ENCODE results near the gene ALLC. TPM values are rescaled to one million over a fixed set of nuclear protein-coding genes. Genes with fewer than 3 reads are reported as not detected.

Gene ALLC
- total and polyA plus RNA-seq, 3 donors from 2014 or later, result 8.1 to 35.1 (median 18.5) TPM

DNA sequence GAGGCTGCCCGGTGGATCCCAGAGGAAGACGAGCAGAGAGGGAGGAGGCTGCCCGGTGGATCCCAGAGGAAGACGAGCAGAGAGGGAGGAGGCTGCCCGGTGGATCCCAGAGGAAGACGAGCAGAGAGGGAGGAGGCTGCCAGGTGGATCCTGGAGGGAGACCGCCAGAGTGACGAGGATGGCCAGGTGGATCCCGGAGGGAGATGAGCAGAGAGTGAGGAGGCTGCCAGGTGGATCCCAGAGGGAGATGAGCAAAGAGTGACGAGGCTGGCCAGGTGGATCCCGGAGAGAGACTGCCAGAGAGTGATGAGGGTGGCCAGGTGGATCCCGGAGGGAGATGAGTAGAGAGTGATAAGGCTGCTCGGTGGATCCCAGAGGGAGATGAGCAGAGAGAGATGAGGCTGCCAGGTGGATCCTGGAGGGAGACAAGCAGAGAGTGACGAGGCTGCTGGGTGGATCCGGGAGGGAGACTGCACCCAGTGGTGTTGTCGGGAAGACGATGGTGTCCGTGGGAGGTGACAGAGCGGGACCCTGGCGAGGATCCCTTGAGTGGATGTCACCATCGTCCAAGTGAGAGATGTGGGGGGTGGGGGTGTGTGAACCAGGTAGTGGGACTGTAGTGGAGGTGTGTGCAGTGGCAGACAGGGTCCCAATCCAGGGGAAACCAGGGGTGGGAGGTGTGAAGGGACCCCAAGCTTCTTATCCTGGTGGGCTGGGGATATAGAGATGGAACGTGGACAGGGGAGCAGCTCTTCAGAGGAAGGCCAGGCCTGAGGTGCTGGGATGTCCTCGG is 67.7 kb downstream of the ALLC start:
- Histone ChIP-seq H3K27ac (no peak overlapping the region), H3K4me1 (no peaks in the 10 kb centered on the region), H3K9me3 (no peaks in the 10 kb centered on the region), H3K4me3 (no peak overlapping the region), H3K36me3 (ENCODE audit: low read depth, missing control alignments) (no peaks in the 10 kb centered on the region), H3K27me3 (no peaks in the 10 kb centered on the region)
- intact Hi-C loops (cut with DNase I; ENCODE audit: low total_unique reads), result no loop called here
- WGBS, 2 donors, result 77 to 83% methylated on average over 23 of the region's 23 CpGs
- no peak for DNase-seq
- TF ChIP-seq POLR2A (IDR thresholded peaks at IDR 0.05), result no peak
- TF ChIP-seq, protein P1, sequence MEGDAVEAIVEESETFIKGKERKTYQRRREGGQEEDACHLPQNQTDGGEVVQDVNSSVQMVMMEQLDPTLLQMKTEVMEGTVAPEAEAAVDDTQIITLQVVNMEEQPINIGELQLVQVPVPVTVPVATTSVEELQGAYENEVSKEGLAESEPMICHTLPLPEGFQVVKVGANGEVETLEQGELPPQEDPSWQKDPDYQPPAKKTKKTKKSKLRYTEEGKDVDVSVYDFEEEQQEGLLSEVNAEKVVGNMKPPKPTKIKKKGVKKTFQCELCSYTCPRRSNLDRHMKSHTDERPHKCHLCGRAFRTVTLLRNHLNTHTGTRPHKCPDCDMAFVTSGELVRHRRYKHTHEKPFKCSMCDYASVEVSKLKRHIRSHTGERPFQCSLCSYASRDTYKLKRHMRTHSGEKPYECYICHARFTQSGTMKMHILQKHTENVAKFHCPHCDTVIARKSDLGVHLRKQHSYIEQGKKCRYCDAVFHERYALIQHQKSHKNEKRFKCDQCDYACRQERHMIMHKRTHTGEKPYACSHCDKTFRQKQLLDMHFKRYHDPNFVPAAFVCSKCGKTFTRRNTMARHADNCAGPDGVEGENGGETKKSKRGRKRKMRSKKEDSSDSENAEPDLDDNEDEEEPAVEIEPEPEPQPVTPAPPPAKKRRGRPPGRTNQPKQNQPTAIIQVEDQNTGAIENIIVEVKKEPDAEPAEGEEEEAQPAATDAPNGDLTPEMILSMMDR (IDR thresholded peaks at IDR 0.05), result no peak

DNA sequence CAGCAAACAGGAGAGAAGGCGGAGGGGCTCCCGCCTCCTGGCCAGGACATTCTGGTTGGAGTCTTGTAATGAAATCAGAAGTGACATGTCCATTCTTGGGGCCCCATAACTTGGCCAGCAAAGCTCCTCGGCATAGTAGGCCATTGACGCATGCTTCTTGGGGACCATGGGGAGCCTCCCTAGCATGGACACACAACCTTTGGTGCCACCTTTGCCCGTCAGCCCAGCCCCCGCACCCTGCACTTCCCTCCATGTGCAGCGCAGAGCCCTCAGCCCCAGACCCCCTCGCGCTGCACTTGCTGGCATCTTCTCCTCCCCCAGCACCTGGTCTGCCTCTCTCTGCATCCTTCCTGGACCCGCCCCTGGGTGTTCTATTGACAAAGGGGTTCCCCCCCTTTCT is 68.5 kb downstream of the ALLC start:
- Histone ChIP-seq H3K36me3 (ENCODE audit: low read depth, missing control alignments) (no peaks in the 10 kb centered on the region), H3K4me3 (no peak overlapping the region), H3K4me1 (no peaks in the 10 kb centered on the region), H3K27ac (no peak overlapping the region), H3K9me3 (no peaks in the 10 kb centered on the region), H3K27me3 (no peaks in the 10 kb centered on the region)
- DNase-seq, result no peak
- 91 to 93% methylated on average over 10 of the region's 10 CpGs for WGBS, 2 donors
- intact Hi-C loops (cut with DNase I; ENCODE audit: low total_unique reads), result no loop called here
- no peak for TF ChIP-seq POLR2A (IDR thresholded peaks at IDR 0.05)
- TF ChIP-seq, protein P1 (IDR thresholded peaks at IDR 0.05), result no peak

DNA sequence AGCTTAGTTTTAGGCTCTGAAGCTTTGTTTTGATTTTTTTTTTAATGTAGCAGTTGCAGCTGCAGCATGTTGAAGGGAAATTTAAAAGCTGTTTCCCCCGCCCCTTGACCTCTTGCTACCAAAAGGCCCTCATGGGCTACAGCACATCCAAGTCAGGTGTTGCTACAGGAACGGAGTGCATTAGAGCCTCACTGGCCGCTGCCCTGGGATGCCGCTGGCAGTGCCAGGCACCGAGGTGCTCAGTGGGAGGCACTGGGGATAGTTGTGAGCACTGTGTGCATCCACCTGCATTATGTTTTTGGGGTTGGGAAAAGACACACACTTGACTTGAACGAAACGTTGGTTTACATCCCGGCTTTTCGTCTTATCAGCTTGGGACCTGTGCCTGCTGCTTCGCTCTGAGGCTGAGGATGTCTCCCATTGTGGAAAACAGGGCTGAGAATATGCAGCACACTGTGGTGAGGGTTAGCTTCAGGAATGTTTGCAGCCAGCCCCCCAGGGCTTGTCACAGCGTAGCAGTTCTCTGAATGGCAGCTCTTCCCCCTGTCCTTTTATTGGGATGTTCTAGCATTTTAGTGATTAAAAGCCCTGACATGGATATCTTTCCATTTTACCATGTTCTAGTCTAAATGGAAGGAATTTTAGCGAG is 69.5 kb downstream of the ALLC start:
- 47 to 62% methylated on average over 10 to 12 of the region's 12 CpGs for WGBS, 2 donors
- Histone ChIP-seq H3K36me3 (ENCODE audit: low read depth, missing control alignments) (no peaks in the 10 kb centered on the region), H3K9me3 (no peaks in the 10 kb centered on the region), H3K27ac (peak overlapping the region in 1 of 2 donors; percentile 54), H3K27me3 (no peaks in the 10 kb centered on the region), H3K4me1 (no peaks in the 10 kb centered on the region), H3K4me3 (no peak overlapping the region)
- intact Hi-C loops (cut with DNase I; ENCODE audit: low total_unique reads), result no loop called here
- no peak for TF ChIP-seq POLR2A (IDR thresholded peaks at IDR 0.05)
- TF ChIP-seq, protein P1 (IDR thresholded peaks at IDR 0.05), result no peak
- no peak for DNase-seq

DNA sequence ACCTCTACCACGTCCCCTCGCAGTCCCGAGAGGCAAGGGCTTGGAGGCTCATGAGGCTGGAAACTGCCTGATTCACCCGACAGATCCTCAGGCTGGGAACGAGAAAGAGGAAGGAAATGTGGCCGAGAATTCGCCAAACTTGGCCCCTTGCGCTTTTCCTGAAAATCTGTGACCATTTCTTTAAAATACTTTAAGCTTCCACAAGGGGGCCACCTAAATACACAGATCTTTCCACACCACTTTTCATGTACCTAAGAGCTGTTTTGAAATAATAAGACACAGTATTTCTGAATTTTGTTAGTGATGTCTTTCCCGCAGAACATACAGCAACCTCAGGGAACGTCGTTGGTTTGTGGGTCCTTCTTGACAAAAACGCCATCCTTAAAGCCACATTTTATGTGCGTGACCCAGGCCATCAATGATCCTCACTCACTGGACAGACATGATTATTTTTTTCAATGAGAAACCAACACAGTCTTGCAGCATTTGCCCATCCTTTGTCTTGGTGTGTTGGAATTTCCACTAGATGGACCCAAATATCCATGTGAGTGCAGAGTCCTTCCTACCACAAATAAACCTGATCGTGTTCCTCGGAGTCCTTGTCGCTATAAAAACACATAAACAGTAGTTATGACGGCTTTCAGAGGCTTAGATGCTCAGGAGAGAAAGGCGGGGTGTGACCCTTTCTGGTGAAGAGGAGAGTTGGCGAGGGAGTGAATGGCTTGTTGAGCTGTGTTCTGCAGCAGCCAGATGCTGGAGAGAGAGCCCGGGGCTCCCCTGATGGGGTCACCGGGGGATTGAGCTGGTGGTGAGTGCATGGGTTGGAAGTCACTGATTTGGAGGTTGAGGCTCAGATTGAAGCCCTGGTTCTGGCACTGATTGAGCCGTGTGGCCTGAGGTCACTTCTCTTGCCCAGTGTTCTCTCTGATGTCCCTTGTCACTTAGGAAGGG is 70.4 kb downstream of the ALLC start:
- H3K27ac ChIP-seq, result peak overlapping the region in 1 of 2 donors; percentile 54
- no peaks in the 10 kb centered on the region for H3K4me1 ChIP-seq
- peak; percentile 34 for DNase-seq
- intact Hi-C loops (cut with DNase I; ENCODE audit: low total_unique reads), result no loop called here
- 35 to 36% methylated on average over 21 to 22 of the region's 22 CpGs for WGBS, 2 donors
- TF ChIP-seq, protein P1 (IDR thresholded peaks at IDR 0.05), result peak; percentile 47 to 75 (median 64)
- TF ChIP-seq POLR2A (IDR thresholded peaks at IDR 0.05), result no peak
- H3K4me3 ChIP-seq, result no peak overlapping the region
- no peaks in the 10 kb centered on the region for H3K9me3 ChIP-seq
- no peaks in the 10 kb centered on the region for H3K27me3 ChIP-seq
- no peaks in the 10 kb centered on the region for H3K36me3 ChIP-seq (ENCODE audit: low read depth, missing control alignments)

All from testis (tissue), 3 donors.